HL-60 (cell line): ENCODE data around the gene XRCC4.

Experiments
- DNase-seq, 2 experiments: peaks; one replicate each; pipeline ENCODE4 v3.0.0-alpha.2; 2010 to 2020; ENCODE audit warnings: low read depth in 1 of 2, low spot score in 1 of 2
- H3K27ac ChIP-seq: fragments of 250-450 bp; sonication (Bioruptor Pico); replicated peaks from 2 replicates; pipeline ENCODE4 v1.5.1; 2020; ENCODE audit warnings: mild to moderate bottlenecking, moderate library complexity
- H3K27me3 ChIP-seq: fragments of 250-450 bp; sonication (Bioruptor Pico); 2 replicates; pipeline ENCODE4 v1.5.1; 2021; ENCODE audit warnings: mild to moderate bottlenecking, moderate library complexity; ENCODE audit not compliant: insufficient read depth, poor library complexity, severe bottlenecking
- H3K4me3 ChIP-seq: replicated peaks from 2 replicates; pipeline ENCODE4 v1.5.1; 2011; ENCODE audit warnings: mild to moderate bottlenecking, control low read depth, low read length; ENCODE audit not compliant: insufficient read depth
- CTCF ChIP-seq: IDR thresholded peaks from one replicate; pipeline ENCODE4 v1.5.1; 2011; ENCODE audit warnings: low read length, control low read depth, inconsistent platforms; ENCODE audit not compliant: insufficient read depth
- GABPA ChIP-seq: IDR thresholded peaks from 2 replicates; pipeline ENCODE4 v1.6.1; 2012; ENCODE audit warnings: low read depth
- POLR2AphosphoS5 ChIP-seq: IDR thresholded peaks from 2 replicates; pipeline ENCODE4 v1.6.1; 2012; ENCODE audit warnings: low read depth
- SPI1 ChIP-seq: IDR thresholded peaks from 2 replicates; pipeline ENCODE4 v1.6.1; 2012; ENCODE audit warnings: low read depth, mild to moderate bottlenecking, borderline replicate concordance
- TF ChIP-seq, protein P1 (sequence below): IDR thresholded peaks from 2 replicates; pipeline ENCODE4 v1.6.1; 2012; ENCODE audit warnings: low read depth; ENCODE audit not compliant: insufficient replicate concordance

Gene XRCC4

GRCh38 chr5:83230511-83230910 is 153.2 kb downstream of the XRCC4 start:
- Histone ChIP-seq H3K27ac (no peak overlapping the region), H3K4me3 (no peak overlapping the region), H3K27me3 (no peaks in the 10 kb centered on the region)
- TF ChIP-seq, protein P1, sequence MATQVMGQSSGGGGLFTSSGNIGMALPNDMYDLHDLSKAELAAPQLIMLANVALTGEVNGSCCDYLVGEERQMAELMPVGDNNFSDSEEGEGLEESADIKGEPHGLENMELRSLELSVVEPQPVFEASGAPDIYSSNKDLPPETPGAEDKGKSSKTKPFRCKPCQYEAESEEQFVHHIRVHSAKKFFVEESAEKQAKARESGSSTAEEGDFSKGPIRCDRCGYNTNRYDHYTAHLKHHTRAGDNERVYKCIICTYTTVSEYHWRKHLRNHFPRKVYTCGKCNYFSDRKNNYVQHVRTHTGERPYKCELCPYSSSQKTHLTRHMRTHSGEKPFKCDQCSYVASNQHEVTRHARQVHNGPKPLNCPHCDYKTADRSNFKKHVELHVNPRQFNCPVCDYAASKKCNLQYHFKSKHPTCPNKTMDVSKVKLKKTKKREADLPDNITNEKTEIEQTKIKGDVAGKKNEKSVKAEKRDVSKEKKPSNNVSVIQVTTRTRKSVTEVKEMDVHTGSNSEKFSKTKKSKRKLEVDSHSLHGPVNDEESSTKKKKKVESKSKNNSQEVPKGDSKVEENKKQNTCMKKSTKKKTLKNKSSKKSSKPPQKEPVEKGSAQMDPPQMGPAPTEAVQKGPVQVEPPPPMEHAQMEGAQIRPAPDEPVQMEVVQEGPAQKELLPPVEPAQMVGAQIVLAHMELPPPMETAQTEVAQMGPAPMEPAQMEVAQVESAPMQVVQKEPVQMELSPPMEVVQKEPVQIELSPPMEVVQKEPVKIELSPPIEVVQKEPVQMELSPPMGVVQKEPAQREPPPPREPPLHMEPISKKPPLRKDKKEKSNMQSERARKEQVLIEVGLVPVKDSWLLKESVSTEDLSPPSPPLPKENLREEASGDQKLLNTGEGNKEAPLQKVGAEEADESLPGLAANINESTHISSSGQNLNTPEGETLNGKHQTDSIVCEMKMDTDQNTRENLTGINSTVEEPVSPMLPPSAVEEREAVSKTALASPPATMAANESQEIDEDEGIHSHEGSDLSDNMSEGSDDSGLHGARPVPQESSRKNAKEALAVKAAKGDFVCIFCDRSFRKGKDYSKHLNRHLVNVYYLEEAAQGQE = no peak
- TF ChIP-seq CTCF (no peak), GABPA (no peak), POLR2AphosphoS5 (no peak), SPI1 (no peak)
- DNase-seq = no peak

GRCh38 chr5:83244516-83244915 is 167.2 kb downstream of the XRCC4 start:
- no peak for DNase-seq
- TF ChIP-seq POLR2AphosphoS5 (no peak), GABPA (no peak), SPI1 (no peak), CTCF (no peak)
- TF ChIP-seq, protein P1 = no peak
- Histone ChIP-seq H3K4me3 (no peak overlapping the region), H3K27ac (no peak overlapping the region), H3K27me3 (no peaks in the 10 kb centered on the region)

- DNase-seq = no peak
- TF ChIP-seq CTCF (no peak), GABPA (no peak), SPI1 (no peak), POLR2AphosphoS5 (no peak)
- TF ChIP-seq, protein P1 = no peak
- H3K27ac ChIP-seq = no peak overlapping the region
- no peak overlapping the region for H3K4me3 ChIP-seq
- no peaks in the 10 kb centered on the region for H3K27me3 ChIP-seq
Observed at GRCh38 chr5:83245037-83245436, 167.7 kb downstream of the XRCC4 start.
